ENCODE measurements around the gene RAD54L2. TPM values are rescaled to one million over a fixed set of nuclear protein-coding genes. Genes with fewer than 3 reads are reported as not detected.
A peak's percentile ranks its signal among the peaks of the same experiment; 100 is the strongest.
"Not testable (repeated sequence)": the region's sequence is repeated elsewhere in the genome, so short reads cannot be mapped to it uniquely, and the experiment has no call there.

Gene RAD54L2
- total RNA-seq, 2 donors from 2014 or later = 15.8 to 25.7 TPM

GRCh38 chr3:51557993-51558392, 19.5 kb downstream of the RAD54L2 start:
- Histone ChIP-seq H3K27me3 (no peaks in the 10 kb centered on the region), H3K4me3 (no peak overlapping the region), H3K27ac (no peak overlapping the region), H3K4me1 (no peaks in the 10 kb centered on the region), H3K9me3 (no peaks in the 10 kb centered on the region), H3K36me3 (replicated peaks in 1 of 2; ENCODE audit: insufficient read depth in 1 of 2, low read depth in 2 of 2) (peaks cover 0 to 2% of the 10 kb centered on the region in 2 donors)
- intact Hi-C loops (cut with DNase I) = no loop called here
- no peak for TF ChIP-seq CTCF (IDR thresholded peaks at IDR 0.05)
- no peak for TF ChIP-seq POLR2A (IDR thresholded peaks at IDR 0.05)
- ATAC-seq (no peak), DNase-seq (no peak)
- WGBS, 2 donors = 93 to 94% methylated on average over 5 of the region's 5 CpGs

DNA sequence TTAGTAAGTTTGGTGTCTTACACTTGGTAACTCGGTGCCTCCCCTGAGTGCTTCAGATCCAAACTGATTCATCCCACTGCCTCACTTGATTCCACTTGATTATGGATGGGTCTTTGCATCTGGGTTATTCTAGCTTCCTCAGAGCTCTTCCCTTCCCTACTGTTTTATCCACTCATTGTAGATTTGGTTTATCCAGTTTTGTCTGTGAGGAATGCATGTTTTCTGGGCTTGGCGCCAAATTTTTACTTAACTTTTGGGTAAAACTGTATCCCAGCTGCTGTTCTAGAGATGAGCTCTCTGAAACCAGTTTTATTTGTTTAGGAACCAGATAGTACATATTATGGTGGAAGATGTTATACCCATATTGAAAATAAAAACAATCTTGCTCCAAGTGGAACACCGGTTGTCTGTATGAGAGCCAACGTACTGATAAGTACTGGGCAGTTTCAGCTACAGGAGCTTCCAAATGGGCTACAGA, 20.9 kb downstream of the RAD54L2 start:
- Histone ChIP-seq H3K4me1 (peaks cover 13% of the 10 kb centered on the region), H3K27ac (no peak overlapping the region), H3K4me3 (no peak overlapping the region), H3K9me3 (no peaks in the 10 kb centered on the region), H3K27me3 (no peaks in the 10 kb centered on the region), H3K36me3 (replicated peaks in 1 of 2; ENCODE audit: insufficient read depth in 1 of 2, low read depth in 2 of 2) (no peaks in the 10 kb centered on the region)
- DNase-seq = peak in 2 of 4 donors; percentile 11 to 26
- no peak for ATAC-seq
- 61 to 85% methylated on average over 4 of the region's 4 CpGs for whole genome bisulfite sequencing, 2 donors
- TF ChIP-seq CTCF (IDR thresholded peaks at IDR 0.05) (no peak), POLR2A (IDR thresholded peaks at IDR 0.05) (no peak)
- intact Hi-C loops (cut with DNase I) = no loop called here

DNA sequence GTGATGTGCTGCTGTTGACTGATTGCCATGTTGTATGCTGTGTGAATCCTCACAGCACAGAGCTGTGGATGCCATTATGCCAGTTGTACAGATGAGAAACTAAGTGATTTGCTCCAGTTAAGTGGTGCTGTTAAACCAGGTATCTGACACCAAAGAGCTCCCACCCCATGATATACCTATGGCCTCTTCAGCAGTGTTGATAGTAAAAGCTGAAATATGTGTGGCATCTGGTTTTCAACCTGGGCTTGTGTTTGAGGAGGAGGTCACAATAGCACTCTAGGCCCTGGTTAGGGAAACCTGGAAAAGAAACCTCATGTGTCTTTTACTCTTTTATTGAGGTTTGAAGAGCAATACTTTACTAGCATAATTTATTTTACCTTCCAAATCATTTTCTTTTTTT, 21.4 kb downstream of the RAD54L2 start:
- intact Hi-C loops (cut with DNase I) = no loop called here
- H3K4me1 ChIP-seq = peaks cover 13% of the 10 kb centered on the region
- no peaks in the 10 kb centered on the region for H3K9me3 ChIP-seq
- ATAC-seq (no peak), DNase-seq (no peak)
- H3K27me3 ChIP-seq = no peaks in the 10 kb centered on the region
- H3K27ac ChIP-seq = no peak overlapping the region
- H3K36me3 ChIP-seq (replicated peaks in 1 of 2; ENCODE audit: insufficient read depth in 1 of 2, low read depth in 2 of 2) = no peaks in the 10 kb centered on the region
- TF ChIP-seq CTCF (IDR thresholded peaks at IDR 0.05) (no peak), POLR2A (IDR thresholded peaks at IDR 0.05) (no peak)
- no peak overlapping the region for H3K4me3 ChIP-seq

- 90 to 100% methylated on average over 1 to 4 of the region's 4 CpGs for WGBS, 2 donors
- H3K27ac ChIP-seq = not testable (repeated sequence)
Measured at GRCh38 chr3:51562403-51562802, 23.9 kb downstream of the RAD54L2 start.

GRCh38 chr3:51568036-51568435, 29.5 kb downstream of the RAD54L2 start:
- TF ChIP-seq CTCF (IDR thresholded peaks at IDR 0.05) (no peak), POLR2A (IDR thresholded peaks at IDR 0.05) (no peak)
- DNase-seq = no peak
- Histone ChIP-seq H3K36me3 (replicated peaks in 1 of 2; ENCODE audit: insufficient read depth in 1 of 2, low read depth in 2 of 2) (no peaks in the 10 kb centered on the region), H3K9me3 (no peaks in the 10 kb centered on the region), H3K4me1 (peaks cover 21% of the 10 kb centered on the region), H3K27ac (no peak overlapping the region), H3K27me3 (no peaks in the 10 kb centered on the region), H3K4me3 (no peak overlapping the region)
- intact Hi-C loops (cut with DNase I) = no loop called here
- ATAC-seq = no peak
- WGBS, 2 donors = 41 to 66% methylated on average over 2 of the region's 2 CpGs

More at GRCh38 chr3:51562403-51562802, 23.9 kb downstream of the RAD54L2 start:
- DNase-seq; ATAC-seq; H3K9me3 ChIP-seq; H3K36me3 ChIP-seq (replicated peaks in 1 of 2; ENCODE audit: insufficient read depth in 1 of 2, low read depth in 2 of 2); H3K27me3 ChIP-seq; intact Hi-C loops (cut with DNase I); H3K4me3 ChIP-seq: not testable (repeated sequence)
- H3K4me1 ChIP-seq = peaks cover 21% of the 10 kb centered on the region
